CD14-positive monocyte (primary cell): Measurements from ENCODE around the gene GLRX5. TPM values are rescaled to one million over a fixed set of nuclear protein-coding genes. Genes with fewer than 3 reads are reported as not detected.

Source experiments
- DNase-seq, 3 donors: peaks; one replicate each; pipeline ENCODE4 v3.0.0-alpha.2; 2011 to 2022
- H2AFZ ChIP-seq: 2 replicates; pipeline ENCODE4 v1.6.0; 2012; ENCODE audit warnings: mild to moderate bottlenecking, low read depth, low read length, inconsistent platforms; ENCODE audit not compliant: insufficient read depth, poor library complexity, severe bottlenecking
- H3K27ac ChIP-seq, 2 donors: 1 replicate in 1 of 2; 2 replicates in 1 of 2; pipeline ENCODE4 v1.5.1; 2012 to 2013; ENCODE audit warnings: low read length in 2 of 2, control low read depth in 1 of 2, inconsistent platforms in 1 of 2, low read depth in 1 of 2, mild to moderate bottlenecking in 1 of 2
- H3K27me3 ChIP-seq, 2 donors: one replicate each; pipeline versions ENCODE4 v1.6.0 to v1.6.1; 2011 to 2013; ENCODE audit warnings: low read length in 2 of 2; ENCODE audit not compliant: control insufficient read depth in 2 of 2, insufficient read depth in 2 of 2
- H3K36me3 ChIP-seq, 2 donors: replicated peaks in 1 of 2; 1 replicate in 1 of 2; 2 replicates in 1 of 2; pipeline versions ENCODE4 v1.5.1 to v1.6.1; 2012 to 2013; ENCODE audit warnings: low read length in 2 of 2, control low read depth in 1 of 2, inconsistent platforms in 1 of 2, mild to moderate bottlenecking in 1 of 2; ENCODE audit not compliant: insufficient read depth in 2 of 2, control insufficient read depth in 1 of 2
- H3K4me1 ChIP-seq, 2 donors: 1 replicate in 1 of 2; 2 replicates in 1 of 2; pipeline versions ENCODE4 v1.5.1 to v1.6.1; 2012 to 2013; ENCODE audit warnings: low read length in 2 of 2, control low read depth in 1 of 2, inconsistent platforms in 1 of 2, mild to moderate bottlenecking in 1 of 2, moderate library complexity in 1 of 2; ENCODE audit not compliant: insufficient read depth in 2 of 2, control insufficient read depth in 1 of 2
- H3K4me2 ChIP-seq: replicated peaks from 2 replicates; pipeline ENCODE3; 2012; ENCODE audit warnings: low read length, moderate library complexity, mild to moderate bottlenecking; ENCODE audit not compliant: poor library complexity, severe bottlenecking; ENCODE audit errors: extremely low read depth
- H3K4me3 ChIP-seq, 3 experiments: fragments of 200-600 bp in 1 of 3; sonication (generic) in 1 of 3; replicated peaks in 1 of 3; 1 replicate in 2 of 3; 2 replicates in 1 of 3; pipeline ENCODE4 v1.5.1; 2011 to 2013; ENCODE audit warnings: low read length in 3 of 3, mild to moderate bottlenecking in 3 of 3, control low read depth in 2 of 3, low read depth in 2 of 3, inconsistent platforms in 1 of 3, moderate library complexity in 1 of 3
- H3K79me2 ChIP-seq: 2 replicates; pipeline ENCODE4 v1.6.0; 2012; ENCODE audit warnings: mild to moderate bottlenecking, control low read depth, inconsistent platforms, low read length, moderate library complexity; ENCODE audit not compliant: insufficient read depth
- H3K9ac ChIP-seq: 2 replicates; pipeline ENCODE4 v1.6.0; 2017; ENCODE audit warnings: low read length, mild to moderate bottlenecking; ENCODE audit not compliant: insufficient read depth, poor library complexity, severe bottlenecking
- H3K9me3 ChIP-seq, 2 donors: replicated peaks in 1 of 2; 1 replicate in 1 of 2; 2 replicates in 1 of 2; pipeline versions ENCODE4 v1.5.1 to v1.6.1; 2012 to 2013; ENCODE audit warnings: low read length in 2 of 2, control low read depth in 1 of 2; ENCODE audit not compliant: control insufficient read depth in 1 of 2, insufficient read depth in 1 of 2
- H4K20me1 ChIP-seq: 2 replicates; pipeline ENCODE4 v1.6.0; 2012; ENCODE audit warnings: mild to moderate bottlenecking, low read length, control low read depth, moderate library complexity; ENCODE audit not compliant: insufficient read depth
- H3K27ac Mint-ChIP-seq, 7 donors: one replicate each; pipeline ENCODE4 v1.8.0; 2020; ENCODE audit warnings: mild to moderate bottlenecking in 7 of 7, mixed read lengths in 7 of 7, moderate library complexity in 6 of 7, inconsistent platforms in 2 of 7
- H3K27me3 Mint-ChIP-seq, 3 donors: one replicate each; pipeline ENCODE4 v1.8.0; 2021 to 2022; ENCODE audit warnings: low read depth in 3 of 3, mild to moderate bottlenecking in 3 of 3, mixed read lengths in 3 of 3, moderate library complexity in 3 of 3, inconsistent platforms in 1 of 3
- H3K36me3 Mint-ChIP-seq, 2 donors: one replicate each; pipeline ENCODE4 v1.8.0; 2020; ENCODE audit warnings: mixed read lengths in 2 of 2, inconsistent platforms in 1 of 2, mild to moderate bottlenecking in 1 of 2
- H3K4me1 Mint-ChIP-seq: one replicate; pipeline ENCODE4 v1.8.0; 2020; ENCODE audit warnings: mild to moderate bottlenecking, mixed read lengths
- H3K4me3 Mint-ChIP-seq, 2 donors: one replicate each; pipeline ENCODE4 v1.8.0; 2020; ENCODE audit warnings: mild to moderate bottlenecking in 2 of 2, mixed read lengths in 2 of 2, moderate library complexity in 1 of 2
- H3K9me3 Mint-ChIP-seq, 7 donors: one replicate each; pipeline ENCODE4 v1.8.0; 2020 to 2022; ENCODE audit warnings: mixed read lengths in 7 of 7, mild to moderate bottlenecking in 6 of 7, moderate library complexity in 6 of 7, inconsistent platforms in 2 of 7
- CTCF ChIP-seq: fragments of 200-600 bp; IDR thresholded peaks from one replicate; pipeline ENCODE4 v1.8.0; 2022; ENCODE audit warnings: antibody characterized with exemption, mild to moderate bottlenecking
- WGBS: methylation state at CpG from one replicate; pipeline ENCODE4 v1.1.5; 2013; ENCODE audit warnings: missing lambda C conversion rate; ENCODE audit not compliant: insufficient coverage; 5-methylcytosine and 5-hydroxymethylcytosine counted together
- intact Hi-C, 2 donors: fragments of 100-400 bp; cut with micrococcal nuclease; formaldehyde crosslinking; loops; one replicate each; pipeline versions ENCODE4 v1.15.0 to v1.15.1; 2023
- polyA plus RNA-seq, 3 donors: library from polyadenylated mRNA; depleted of rRNA in 1 of 3; unstranded in 2 of 3; stranded (reverse) in 1 of 3; fragments of 300-500 nt in 2 of 3; fragments of >200 nt in 1 of 3; fragmentation: Illumina TruSeq in 2 of 3; gene quantifications; 1 replicate in 2 of 3; 2 replicates in 1 of 3; pipeline ENCODE4 v1.2.3, GENCODE V29; 2012 to 2021

The GLRX5 gene
- polyA plus RNA-seq, 3 donors: 10.9 to 43.1 (median 31.1) TPM

- H3K27ac ChIP-seq: no peak overlapping the region
- intact Hi-C loops: no loop called here
- H3K4me1 ChIP-seq: no peaks in the 10 kb centered on the region
- no peak overlapping the region for H3K4me3 Mint-ChIP-seq
- no peak overlapping the region for H3K9ac ChIP-seq
- H3K4me2 ChIP-seq: no peak overlapping the region
- no peaks in the 10 kb centered on the region for H3K27me3 ChIP-seq
- H3K36me3 Mint-ChIP-seq: peaks cover 15 to 22% of the 10 kb centered on the region in 2 donors
- H3K9me3 ChIP-seq: no peaks in the 10 kb centered on the region
- no peak overlapping the region for H3K27ac Mint-ChIP-seq
- DNase-seq: no peak
- no peaks in the 10 kb centered on the region for H3K9me3 Mint-ChIP-seq
- H3K36me3 ChIP-seq: peaks cover 4 to 28% of the 10 kb centered on the region in 2 donors
- H4K20me1 ChIP-seq: peaks cover 16% of the 10 kb centered on the region
- H3K4me1 Mint-ChIP-seq: peaks cover 6% of the 10 kb centered on the region
- H2AFZ ChIP-seq: no peak overlapping the region
- peaks cover 72% of the 10 kb centered on the region for H3K79me2 ChIP-seq
- H3K27me3 Mint-ChIP-seq: peaks cover 0 to 2% (median 0%) of the 10 kb centered on the region in 3 donors
- no peak for TF ChIP-seq CTCF
- H3K4me3 ChIP-seq: no peak overlapping the region
- WGBS: no CpG with 5 or more reads among the region's 8 CpGs
Measured at GRCh38 chr14:95541932-95542930, 7.4 kb downstream of the GLRX5 start.

- WGBS: 90% methylated on average over 2 of the region's 5 CpGs
- peaks cover 64% of the 10 kb centered on the region for H3K79me2 ChIP-seq
- no peak overlapping the region for H2AFZ ChIP-seq
- Mint-ChIP-seq H3K36me3 (peaks cover 21 to 22% of the 10 kb centered on the region in 2 donors), H3K4me1 (peaks cover 4% of the 10 kb centered on the region), H3K9me3 (no peaks in the 10 kb centered on the region), H3K27me3 (peaks cover 0 to 2% (median 0%) of the 10 kb centered on the region in 3 donors), H3K27ac (peak overlapping the region in 1 of 7 donors; percentile 11), H3K4me3 (no peak overlapping the region)
- H3K4me1 ChIP-seq: no peaks in the 10 kb centered on the region
- H3K36me3 ChIP-seq: peaks cover 4 to 30% of the 10 kb centered on the region in 2 donors
- intact Hi-C loops: no loop called here
- no peaks in the 10 kb centered on the region for H3K9me3 ChIP-seq
- no peak for DNase-seq
- peaks cover 12% of the 10 kb centered on the region for H4K20me1 ChIP-seq
- no peaks in the 10 kb centered on the region for H3K27me3 ChIP-seq
- no peak for TF ChIP-seq CTCF
- H3K27ac ChIP-seq: no peak overlapping the region
- H3K4me3 ChIP-seq: no peak overlapping the region
- no peak overlapping the region for H3K4me2 ChIP-seq
- H3K9ac ChIP-seq: no peak overlapping the region
Measured at GRCh38 chr14:95543021-95543420, 8.2 kb downstream of the GLRX5 start.
